GM19043 (cell line): ENCODE data around the gene PSMC3IP.

Experiments used
- ATAC-seq: cut with Tn5 transposase; IDR thresholded peaks from one replicate; pipeline ENCODE4 v1.9.1; 2021; ENCODE audit warnings: low read depth; ENCODE audit not compliant: unreplicated experiment

Gene PSMC3IP

GRCh38 chr17:42586514-42587230, 9.1 kb upstream of the PSMC3IP start:
- ATAC-seq: no peak

- ATAC-seq: no peak
These were observed 7.8 kb upstream of the PSMC3IP start for GRCh38 chr17:42585353-42585752.

- ATAC-seq: no peak
These were observed 7.4 kb upstream of the PSMC3IP start for GRCh38 chr17:42584880-42585279.

GRCh38 chr17:42581744-42582270, 4.3 kb upstream of the PSMC3IP start:
- no peak for ATAC-seq

GRCh38 chr17:42579794-42580551, 2.4 kb upstream of the PSMC3IP start:
- ATAC-seq: no peak

GRCh38 chr17:42578282-42578869, 847 bp upstream of the PSMC3IP start:
- peak; percentile 41 for ATAC-seq

GRCh38 chr17:42577140-42577531, 393 bp downstream of the PSMC3IP start:
- no peak for ATAC-seq

GRCh38 chr17:42574463-42574862, 3.1 kb downstream of the PSMC3IP start:
- ATAC-seq: no peak

- no peak for ATAC-seq
These were observed 4.4 kb downstream of the PSMC3IP start for GRCh38 chr17:42573095-42573494.

GRCh38 chr17:42571435-42572225, 5.9 kb downstream of the PSMC3IP start:
- no peak for ATAC-seq

- ATAC-seq: no peak
These were observed 9.0 kb downstream of the PSMC3IP start for GRCh38 chr17:42568341-42569111.

- peak; percentile 54 for ATAC-seq
These were observed 10.5 kb downstream of the PSMC3IP start, which contains the start of gene MLX for GRCh38 chr17:42566883-42567573. Gene MLX (plus strand): TSS chr17:42567100. CDS start chr17:42567125, 25 bp downstream.

- no peak for ATAC-seq
These were observed 11.2 kb downstream of the PSMC3IP start for GRCh38 chr17:42566215-42566882.

GRCh38 chr17:42565523-42566214, 11.9 kb downstream of the PSMC3IP start:
- no peak for ATAC-seq

GRCh38 chr17:42564815-42565522, 12.6 kb downstream of the PSMC3IP start:
- no peak for ATAC-seq

- ATAC-seq: no peak
These were observed 13.6 kb downstream of the PSMC3IP start for GRCh38 chr17:42563950-42564349.

GRCh38 chr17:42563543-42563942, 14.0 kb downstream of the PSMC3IP start:
- no peak for ATAC-seq

GRCh38 chr17:42563143-42563509, 14.4 kb downstream of the PSMC3IP start:
- no peak for ATAC-seq
